GM21423 (cell line): ENCODE results near the gene ANKRD24.
"Not testable (repeated sequence)": the region's sequence is repeated elsewhere in the genome, so short reads cannot be mapped to it uniquely, and the experiment has no call there.

Experiments used
- ATAC-seq: cut with Tn5 transposase; IDR thresholded peaks from one replicate; pipeline ENCODE4 v1.9.1; 2021; ENCODE audit warnings: mild to moderate bottlenecking, moderate library complexity; ENCODE audit not compliant: unreplicated experiment

ANKRD24 gene

DNA sequence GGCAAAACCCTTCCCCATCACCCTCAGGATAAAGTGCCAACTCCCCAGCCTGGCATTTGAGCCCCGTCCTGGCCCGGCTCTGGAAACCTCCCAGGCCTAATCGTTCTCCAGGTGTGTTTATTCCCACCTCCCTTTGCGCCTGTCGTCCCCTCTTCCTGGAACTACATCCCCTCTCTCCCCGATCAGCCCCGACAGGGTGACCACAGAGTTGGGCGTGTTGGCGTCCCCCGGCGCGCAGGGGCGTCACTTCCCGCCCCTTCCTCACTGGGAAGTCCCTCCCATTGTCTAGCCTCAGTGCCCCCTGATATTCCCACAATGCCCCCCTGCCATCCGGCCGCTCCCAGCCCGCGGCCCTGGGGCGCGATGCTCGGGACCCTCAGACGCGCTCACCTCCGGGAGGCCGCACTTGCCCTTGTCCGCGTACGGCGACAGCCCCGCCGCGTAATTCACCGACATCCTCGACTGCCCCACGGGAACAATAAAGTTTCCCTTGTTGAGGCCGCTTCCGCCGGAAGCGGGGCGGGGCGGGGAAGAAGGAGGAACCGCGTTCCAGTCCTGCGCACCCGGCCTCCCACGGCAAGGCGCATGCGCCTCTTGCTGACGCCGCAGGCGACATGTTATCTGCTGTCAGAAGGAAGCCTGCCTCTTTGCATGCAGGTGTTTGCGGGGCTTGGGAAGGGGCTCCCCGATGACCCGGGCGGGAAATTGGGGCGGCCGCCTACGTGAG lies at the start of gene ANKRD24, which contains the start of gene SIRT6:
Gene ANKRD24, plus strand, starts transcription at position 606 of the 727 bp plus-strand sequence. CDS start 3,737 bp downstream, outside the sequence.
Gene SIRT6, minus strand, starts transcription at position 480 of the 727 bp plus-strand sequence. Its CDS starts 24 bp downstream, at position 456.
- peak; percentile 75 for ATAC-seq

DNA sequence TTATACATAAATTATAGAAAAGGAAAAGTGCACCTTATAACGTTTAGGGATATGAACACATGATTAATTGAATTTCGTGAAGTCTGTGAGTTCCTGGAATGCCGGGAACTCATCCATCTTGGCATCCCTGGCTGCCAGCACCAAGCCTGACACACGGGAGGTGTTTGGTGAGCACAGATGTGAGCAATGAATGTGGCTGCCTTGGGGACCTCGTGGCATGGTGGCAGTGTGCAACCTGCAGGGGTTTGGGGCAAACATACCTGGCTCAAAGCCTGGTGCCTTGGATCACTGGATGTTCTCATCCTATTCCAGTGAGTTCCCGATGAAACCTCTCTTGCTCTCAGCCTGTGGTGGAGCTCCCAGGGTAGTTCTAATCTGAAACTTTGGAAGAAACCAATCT lies 48.1 kb upstream of the ANKRD24 start:
- ATAC-seq, result no peak

DNA sequence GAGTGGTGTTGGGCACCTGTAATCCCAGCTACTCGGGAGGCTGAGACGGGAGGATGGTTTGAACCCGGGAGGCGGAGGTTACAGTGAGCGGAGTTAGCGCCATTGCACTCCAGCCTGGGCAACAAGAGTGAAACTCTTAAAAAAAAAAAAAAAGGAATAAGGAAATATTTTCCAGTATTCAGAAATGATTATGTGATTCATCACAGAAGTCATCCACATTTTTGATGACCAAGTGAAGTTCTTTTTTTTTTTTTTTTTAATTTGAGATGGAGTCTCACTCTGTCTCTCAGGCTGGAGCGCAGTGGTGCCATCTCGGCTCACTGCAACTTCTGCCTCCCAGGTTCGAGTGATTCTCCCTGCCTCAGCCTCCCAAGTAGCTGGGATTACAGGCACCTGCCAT lies 47.1 kb upstream of the ANKRD24 start:
- ATAC-seq, result not testable (repeated sequence)

DNA sequence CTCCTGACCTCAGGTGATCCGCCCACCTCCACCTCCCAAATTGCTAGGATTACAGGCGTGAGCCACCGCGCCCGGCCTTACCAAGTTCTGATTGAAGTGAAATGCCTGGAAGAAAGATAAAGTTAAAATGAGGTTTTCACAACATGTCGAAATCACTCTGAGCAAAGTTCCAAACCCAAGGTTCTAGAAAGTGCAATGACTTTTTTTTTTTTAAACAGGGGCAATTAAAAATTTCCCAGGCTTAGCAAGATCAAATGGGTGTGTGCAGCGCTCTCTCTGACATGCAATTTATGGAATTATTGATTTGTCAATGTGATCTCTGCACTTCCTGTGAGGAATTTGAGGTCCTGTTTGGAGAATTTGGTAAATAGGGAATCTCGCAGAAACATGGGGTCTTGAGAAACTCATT lies 45.8 kb upstream of the ANKRD24 start:
- ATAC-seq, result no peak

DNA sequence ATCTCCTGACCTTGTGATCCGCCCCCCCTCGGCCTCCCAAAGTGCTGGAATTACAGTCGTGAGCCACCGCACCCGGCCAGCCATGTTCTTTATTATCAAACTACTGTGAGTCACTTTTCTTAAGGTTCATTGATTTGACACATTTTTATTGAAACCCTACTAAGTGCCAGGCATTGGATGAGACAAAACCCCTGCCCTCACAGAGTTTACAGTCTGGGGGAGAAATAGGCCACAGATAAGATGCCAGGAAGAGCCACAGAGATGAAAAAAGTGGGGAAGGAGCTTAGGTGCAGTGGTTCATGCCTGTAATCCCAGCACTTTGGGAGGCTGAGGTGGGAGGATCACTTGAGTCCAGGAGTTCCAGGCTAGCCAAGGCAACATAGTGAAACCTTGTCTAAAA lies 44.0 kb upstream of the ANKRD24 start:
- ATAC-seq, result no peak

DNA sequence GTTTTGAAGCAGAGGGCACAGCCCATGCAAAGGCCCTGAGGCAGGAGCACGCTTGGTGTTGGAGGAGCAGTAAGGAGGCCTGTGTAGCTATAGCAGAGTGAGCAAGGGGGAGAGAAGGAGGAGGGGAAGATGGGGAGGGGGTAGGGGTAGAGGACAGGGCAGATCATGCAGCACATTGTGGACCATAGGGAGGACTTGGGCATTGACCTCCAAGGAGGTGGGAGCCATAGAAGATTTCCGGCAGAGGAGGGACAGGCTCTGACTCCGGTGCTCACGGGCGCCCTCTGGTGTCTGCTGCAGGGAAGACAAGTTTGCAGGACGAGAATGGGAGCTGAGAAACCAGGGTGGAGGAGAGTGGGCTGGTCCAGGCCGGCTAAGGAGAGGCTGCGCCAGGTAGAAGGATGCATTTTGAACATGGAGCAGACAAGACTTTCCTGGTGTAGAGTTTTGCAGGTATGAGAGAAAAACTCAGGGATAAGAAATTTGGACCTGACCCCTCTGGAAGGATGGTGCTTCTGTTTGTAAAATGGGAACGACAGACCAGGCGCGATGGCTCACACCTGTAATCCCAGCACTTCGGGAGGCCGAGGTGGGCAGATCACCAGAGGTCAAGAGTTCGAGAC lies 42.8 kb upstream of the ANKRD24 start:
- ATAC-seq, result peak; percentile 58

DNA sequence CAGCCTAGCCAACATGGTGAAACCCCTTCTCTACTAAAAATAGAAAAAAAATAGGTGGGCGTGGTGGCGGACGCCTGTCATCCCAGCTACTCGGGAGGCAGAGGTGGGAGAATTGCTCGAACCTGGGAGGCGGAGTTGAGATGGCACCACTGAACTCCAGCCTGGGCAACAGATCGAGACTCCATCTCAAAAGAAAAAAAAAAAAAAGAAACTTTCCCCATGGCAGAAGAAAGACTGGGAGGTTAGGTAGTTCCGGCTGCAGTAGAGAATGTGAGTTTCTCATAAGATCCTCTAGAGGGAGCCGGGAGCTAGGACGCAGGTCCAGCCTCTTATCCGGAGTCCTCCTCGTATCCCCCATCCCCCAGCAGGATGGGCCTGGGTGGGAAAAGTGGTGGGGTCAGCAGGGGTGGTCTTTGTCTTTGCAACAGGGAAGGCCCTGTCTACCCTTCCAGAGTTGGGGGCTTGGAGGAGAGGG lies 42.2 kb upstream of the ANKRD24 start:
- no peak for ATAC-seq

DNA sequence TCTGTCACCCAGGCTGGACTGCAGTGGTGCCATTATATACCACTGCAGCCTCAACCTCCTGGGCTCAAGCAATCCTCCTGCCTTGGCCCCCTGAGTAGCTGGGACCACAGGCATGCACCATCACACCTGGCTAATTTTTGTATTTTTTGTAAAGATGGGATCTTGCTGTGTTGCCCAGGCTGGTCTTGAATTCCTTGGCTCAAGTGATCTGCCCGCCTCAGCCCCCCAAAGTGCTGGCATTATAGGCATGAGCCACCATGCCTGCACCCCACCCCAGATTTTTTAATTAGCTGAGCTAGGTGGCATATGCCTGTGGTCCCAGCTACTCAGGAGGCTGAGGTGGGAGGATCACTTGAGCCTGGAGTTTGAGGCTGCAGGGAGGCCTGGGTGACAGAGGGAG lies 39.6 kb upstream of the ANKRD24 start:
- not testable (repeated sequence) for ATAC-seq

DNA sequence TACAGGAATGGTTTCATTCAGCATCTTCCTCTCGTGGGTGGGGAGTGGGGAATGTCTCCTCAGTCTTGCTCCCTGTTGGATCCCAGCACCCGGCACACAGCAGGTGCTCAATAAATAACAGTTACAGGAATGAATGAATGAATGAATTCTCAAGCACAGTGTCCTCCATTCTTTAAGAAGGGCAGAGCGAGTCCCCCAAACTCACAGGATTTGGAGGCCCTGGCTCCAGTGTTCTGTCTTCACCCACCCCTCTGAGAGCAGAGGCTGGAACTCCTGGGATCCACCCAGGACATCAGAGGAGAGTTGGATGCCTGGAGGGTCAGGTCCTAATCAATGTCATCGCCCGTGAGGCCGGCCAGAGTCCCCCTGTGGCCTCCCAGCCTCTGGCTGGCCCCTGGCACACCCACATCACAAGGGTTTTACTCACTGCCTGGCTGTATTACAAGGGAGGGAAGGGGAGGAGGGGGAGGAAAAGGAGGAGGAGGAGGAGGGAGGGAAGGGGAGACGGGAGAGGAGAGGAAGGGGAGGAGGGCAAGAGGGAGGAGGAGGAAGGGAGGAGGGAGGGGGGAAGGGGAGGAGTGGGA lies 37.7 kb upstream of the ANKRD24 start:
- no peak for ATAC-seq

DNA sequence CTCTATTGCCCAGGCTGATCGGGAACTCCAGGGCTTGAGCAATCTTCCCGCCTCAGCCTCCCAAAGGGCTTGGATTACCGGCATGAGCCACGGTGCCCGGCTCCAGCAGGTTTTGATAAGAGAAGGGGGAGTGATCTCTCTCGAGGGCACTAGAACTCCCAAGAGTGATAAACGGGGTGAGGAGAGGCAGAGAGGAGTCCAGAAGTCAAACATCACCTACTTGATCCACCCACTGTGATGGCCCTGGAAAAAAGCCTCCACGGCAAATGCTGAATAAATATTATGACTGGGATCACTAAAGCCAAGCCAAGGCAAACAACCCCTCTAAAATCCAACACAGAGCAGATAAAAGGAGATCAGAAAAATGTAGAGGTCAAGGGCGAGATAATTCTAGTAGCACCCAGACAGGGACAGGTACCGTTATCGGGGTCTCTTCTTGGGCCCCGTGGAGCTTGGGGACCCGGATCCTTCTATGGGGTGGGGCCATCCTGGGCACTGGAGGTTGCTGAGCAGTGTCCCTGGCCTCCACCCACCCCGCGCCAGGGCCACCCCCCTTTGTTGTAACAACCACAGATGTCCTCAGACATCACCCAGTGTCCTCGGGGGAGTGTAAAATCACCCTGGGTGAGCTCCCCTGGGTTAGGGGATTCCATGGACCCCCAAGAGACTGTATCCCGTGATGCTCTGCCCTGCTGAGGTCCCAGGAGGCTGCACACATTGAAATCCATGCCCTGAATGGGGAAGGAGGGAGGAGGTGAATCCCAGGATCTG lies 32.8 kb upstream of the ANKRD24 start:
- no peak for ATAC-seq

DNA sequence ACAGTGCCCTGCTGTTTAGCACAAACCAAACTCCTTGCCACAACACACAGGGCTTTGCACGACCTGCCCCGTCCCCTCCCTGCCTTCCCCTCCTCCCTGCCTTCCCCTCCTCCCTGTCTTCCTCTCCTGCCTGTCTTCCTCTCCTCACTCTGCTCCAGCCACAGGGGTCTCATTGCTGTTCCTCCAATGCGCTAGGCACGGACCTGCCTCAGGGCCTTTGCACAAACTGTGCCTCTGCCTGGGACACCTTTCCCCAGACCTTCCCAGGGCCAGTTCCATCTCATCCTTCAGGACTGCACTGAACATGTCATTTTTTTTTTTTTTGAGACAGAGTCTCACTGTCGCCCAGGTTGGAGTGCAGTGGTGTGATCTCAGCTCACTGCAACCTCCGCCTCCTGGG lies 30.9 kb upstream of the ANKRD24 start:
- ATAC-seq, result no peak

DNA sequence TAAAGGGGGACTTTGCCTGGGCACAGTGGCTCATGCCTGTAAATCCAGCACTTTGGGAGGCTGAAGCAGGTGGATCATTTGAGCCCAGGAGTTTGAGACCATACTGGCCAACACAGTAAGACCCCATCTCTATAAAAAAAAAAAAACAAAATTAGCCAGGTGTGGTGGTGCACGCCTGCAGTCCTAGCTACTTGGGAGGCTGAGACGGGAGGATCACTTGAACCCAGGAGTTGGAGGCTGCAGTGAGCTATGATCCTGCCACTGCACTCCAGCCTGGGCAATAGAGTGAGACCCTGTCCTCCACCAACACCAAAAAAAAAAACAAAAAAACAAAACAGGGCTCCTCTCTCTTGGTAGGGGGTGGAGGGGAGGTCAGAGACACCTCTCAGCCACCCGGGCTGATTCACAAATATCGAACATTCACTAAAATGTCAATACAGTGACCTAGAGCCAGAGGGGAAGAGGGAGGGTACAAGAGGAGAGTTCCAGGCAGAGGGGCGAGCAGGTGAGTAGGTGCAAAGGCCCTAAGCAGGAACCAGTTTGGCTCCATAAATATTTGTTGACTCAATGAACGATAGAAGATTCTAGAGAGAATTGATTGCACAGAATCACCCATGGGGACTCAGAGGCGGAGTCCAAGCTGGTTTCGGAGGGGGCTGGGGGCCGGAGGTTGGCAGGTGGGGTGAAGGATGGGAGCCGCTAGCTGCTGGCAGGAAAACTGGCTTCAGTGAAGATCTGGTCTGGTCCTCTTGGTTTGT lies 30.1 kb upstream of the ANKRD24 start:
- no peak for ATAC-seq

DNA sequence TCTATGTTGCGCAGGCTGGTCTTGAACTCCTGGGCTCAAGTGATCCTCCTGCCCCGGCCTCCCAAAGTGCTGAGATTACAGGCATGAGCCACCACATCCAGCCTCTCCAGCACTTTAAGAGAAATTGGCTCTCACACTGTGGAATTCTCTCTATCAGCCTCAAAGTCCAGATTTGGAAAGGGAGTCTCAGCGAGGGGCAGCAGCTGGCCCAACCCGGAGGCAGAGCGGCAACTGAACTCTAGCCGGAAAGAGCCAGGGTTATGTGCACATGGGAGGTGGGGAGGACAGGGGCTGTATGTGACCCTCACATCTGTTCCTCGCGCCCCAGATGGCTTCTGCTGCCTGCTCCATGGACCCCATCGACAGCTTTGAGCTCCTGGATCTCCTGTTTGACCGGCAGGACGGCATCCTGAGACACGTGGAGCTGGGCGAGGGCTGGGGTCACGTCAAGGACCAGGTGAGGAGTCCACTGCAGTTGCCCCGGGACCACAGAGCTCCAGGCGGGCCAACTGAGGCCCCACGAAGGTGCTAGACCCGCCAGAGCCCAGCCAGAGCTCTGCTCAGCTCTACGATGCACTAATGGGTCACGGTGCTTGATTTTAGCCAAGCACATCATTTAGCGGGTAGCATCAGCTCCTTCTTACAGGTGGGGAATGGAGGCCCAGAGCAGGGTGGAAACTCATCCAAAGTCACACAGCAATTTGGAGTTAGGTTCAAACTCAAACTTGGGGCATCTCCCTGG lies 27.7 kb upstream of the ANKRD24 start:
- no peak for ATAC-seq

DNA sequence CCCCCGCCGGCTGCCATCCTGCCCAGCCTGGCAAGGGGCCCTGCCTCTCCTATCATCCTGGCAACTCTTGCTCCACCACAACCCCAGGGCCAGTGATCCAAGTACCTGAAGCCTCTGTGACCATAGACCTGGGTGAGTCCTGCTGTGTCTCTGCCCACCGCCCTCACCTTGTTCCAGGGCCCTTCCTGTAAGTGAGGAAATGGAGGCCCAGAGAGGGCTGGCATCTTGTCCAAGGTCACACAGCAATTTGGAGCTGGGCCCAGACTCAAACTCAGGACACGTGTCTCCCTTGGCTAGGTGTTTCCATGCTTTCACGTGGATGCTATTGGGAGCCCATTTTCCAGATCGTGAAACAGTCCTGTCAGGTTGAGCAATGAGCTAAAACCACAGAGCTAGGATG lies 25.3 kb upstream of the ANKRD24 start:
- ATAC-seq, result no peak

DNA sequence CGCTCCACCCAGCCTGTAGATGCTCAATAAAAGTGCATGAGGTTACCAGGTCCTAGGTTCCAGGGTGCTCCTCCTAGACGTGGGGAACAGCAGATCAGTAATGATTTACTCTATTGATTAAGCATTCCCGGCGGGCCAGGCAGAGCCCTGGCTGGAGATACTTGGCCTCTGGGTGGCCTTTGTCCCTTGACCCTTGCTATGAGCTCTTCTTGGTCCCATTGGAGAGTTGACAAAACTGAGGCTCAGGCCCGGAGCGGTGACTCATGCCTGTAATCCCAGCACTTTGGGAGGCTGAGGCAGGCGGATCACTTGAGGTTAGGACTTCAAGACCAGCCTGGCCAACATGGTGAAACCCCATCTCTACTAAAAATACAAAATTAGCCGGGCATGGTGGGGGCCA lies 24.5 kb upstream of the ANKRD24 start:
- not testable (repeated sequence) for ATAC-seq

DNA sequence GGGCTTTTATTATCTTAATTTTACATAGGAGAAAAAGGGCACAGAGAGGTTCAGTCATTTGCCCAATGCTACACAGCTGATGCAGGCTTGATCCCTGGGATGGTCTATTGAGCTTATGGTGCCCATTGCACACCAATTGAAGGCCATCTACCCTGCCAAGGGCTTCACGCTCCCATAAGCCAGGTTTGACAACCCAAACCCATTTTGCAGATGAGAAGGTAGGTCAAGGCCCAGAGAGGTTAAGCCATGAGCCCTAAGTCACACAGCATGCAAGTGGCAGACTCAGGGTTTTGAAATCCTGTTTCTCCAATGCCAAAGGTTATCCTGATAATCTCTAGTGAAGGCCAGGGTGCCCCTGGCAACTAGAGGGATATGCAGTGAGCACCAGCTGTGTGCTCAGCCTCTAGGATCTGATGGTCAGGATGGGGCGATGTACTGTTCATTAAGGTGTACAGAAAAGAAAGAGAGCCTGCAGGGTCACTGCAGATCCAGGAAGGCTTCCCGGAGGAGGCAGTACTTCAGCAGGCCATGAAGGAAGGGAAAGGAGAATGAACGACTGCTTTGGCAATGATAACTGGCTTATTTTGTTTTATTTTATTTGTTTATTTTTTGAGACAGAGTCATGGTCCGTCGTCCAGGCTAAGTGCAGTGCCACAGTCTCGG lies 20.9 kb upstream of the ANKRD24 start:
- ATAC-seq, result no peak

DNA sequence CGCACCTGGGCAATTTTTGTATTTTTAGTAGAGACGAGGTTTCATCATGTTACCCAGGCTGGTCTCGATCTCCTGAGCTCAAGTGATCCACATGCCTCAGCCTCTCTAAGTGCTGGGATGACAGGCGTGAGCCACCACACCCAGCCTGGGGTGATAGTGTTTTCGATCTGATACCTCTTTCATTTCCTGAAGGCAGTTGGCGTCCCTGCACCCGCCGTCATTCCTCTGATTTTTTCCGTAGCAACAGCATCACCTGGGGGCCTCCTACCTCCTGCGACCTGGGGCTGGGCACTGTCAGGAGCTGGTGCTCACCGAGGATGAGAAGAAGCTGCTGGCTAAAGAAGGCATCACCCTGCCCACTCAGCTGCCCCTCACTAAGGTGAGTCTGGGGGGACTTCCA lies 18.2 kb upstream of the ANKRD24 start:
- no peak for ATAC-seq

DNA sequence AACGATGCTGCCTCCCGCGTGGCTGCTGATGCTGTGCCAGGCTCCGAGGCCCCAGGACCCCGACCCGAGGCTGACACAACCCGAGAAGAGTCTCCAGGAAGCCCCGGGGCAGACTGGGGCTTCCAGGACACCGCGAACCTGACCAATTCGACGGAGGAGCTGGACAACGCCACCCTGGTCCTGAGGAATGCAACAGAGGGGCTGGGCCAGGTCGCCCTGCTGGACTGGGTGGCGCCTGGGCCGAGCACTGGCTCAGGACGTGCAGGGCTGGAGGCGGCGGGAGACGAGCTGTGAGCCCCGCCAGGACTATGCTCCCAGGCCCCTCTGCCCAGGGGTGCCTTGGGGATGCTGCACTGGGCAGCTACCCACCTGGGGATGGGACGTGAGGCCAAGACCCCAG lies 10.8 kb upstream of the ANKRD24 start:
- no peak for ATAC-seq

DNA sequence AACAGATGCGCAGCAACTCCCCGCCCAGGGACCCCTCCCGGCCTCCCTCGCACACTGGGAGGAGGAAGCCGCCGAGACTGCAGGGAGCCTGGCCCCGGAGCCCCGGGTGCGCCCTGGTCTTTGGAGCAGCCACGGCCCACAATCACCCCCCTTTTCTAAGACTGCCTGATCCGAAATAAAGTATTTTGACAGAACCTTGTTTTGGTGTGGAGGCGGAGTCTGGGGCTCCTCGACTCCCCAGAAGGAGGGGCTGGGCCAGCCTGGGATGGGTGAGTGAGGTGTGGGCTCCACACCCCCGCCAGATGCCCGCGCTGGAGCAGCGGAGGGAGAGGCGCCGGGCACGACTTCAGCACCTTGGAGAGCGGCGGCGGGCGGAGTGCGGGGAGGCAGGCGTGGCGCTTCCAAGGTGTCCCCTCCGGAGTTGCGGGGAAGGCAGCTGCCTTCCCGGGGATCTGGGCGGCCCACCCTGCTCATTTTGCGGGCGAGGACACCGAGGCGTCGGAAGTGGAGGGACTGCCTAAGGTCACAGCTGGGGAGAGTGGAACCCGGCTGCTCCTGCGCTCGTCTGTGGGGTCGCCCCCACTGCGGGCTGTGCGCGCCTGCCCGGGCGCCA lies 9.5 kb upstream of the ANKRD24 start:
- no peak for ATAC-seq
